Psoas muscle (tissue), 8 donors: ENCODE data around the gene HUS1. TPM values are rescaled to one million over a fixed set of nuclear protein-coding genes. Genes with fewer than 3 reads are reported as not detected.

ENCODE experiments used
- ATAC-seq, 4 donors: fragments of 200-7000 bp; cut with Tn5 transposase; one replicate each; pipeline ENCODE4 v1.9.1; 2020; ENCODE audit warnings: moderate library complexity in 3 of 4, mild to moderate bottlenecking in 2 of 4
- DNase-seq, 2 donors: peaks; one replicate each; pipeline ENCODE4 v3.0.0-alpha.2; 2020
- H3K27ac ChIP-seq: fragments of 200-600 bp; one replicate; pipeline ENCODE4 v1.8.0; 2022
- H3K27me3 ChIP-seq, 3 donors: fragments of 200-600 bp in 1 of 3; one replicate each; pipeline versions ENCODE4 v1.6.1 to v1.8.0; 2013 to 2022; ENCODE audit warnings: low read length in 2 of 3, mild to moderate bottlenecking in 2 of 3, moderate library complexity in 1 of 3; ENCODE audit not compliant: insufficient read depth in 3 of 3
- H3K36me3 ChIP-seq, 2 donors: fragments of 200-600 bp in 1 of 2; one replicate each; pipeline versions ENCODE4 v1.6.1 to v1.8.0; 2013 to 2022; ENCODE audit warnings: low read depth in 1 of 2, mild to moderate bottlenecking in 1 of 2, moderate library complexity in 1 of 2; ENCODE audit not compliant: insufficient read depth in 1 of 2
- H3K4me1 ChIP-seq: fragments of 200-600 bp; one replicate; pipeline ENCODE4 v1.8.0; 2022
- H3K4me3 ChIP-seq: fragments of 200-600 bp; one replicate; pipeline ENCODE4 v1.8.0; 2022; ENCODE audit warnings: mild to moderate bottlenecking
- H3K9me3 ChIP-seq: fragments of 200-600 bp; one replicate; pipeline ENCODE4 v1.8.0; 2022
- CTCF ChIP-seq: fragments of 200-600 bp; IDR thresholded peaks from one replicate; pipeline ENCODE4 v1.8.0; 2022; ENCODE audit warnings: antibody characterized with exemption
- WGBS, 3 donors: extraction: QIAGEN DNeasy Blood & Tissue Kit; methylation state at CpG; one replicate each; pipeline versions ENCODE4 v1.1.6 to v1.1.7; 2013; 5-methylcytosine and 5-hydroxymethylcytosine counted together
- intact Hi-C, 2 donors: fragments of 100-400 bp; cut with DNase I; formaldehyde crosslinking; loops; one replicate each; pipeline versions ENCODE4 v1.11.0 to v1.14.2; 2022
- polyA plus RNA-seq, 3 donors: library from polyadenylated mRNA; stranded (reverse); fragments of 200-250 nt; gene quantifications; one replicate each; pipeline ENCODE4 v1.2.3, GENCODE V29; 2013
- total RNA-seq, 4 donors: library from RNA; stranded (reverse); fragmentation: NEBNext Ultra II Directional in 2 of 4; extraction: Animal tissue kit (Norgen Biotek cat#: 25700) in 2 of 4; gene quantifications; one replicate each; pipeline versions ENCODE4 v1.2.1 to v1.2.4, GENCODE V29; 2021 to 2023
- donor health status: healthy with polysubstance abuse.
- donor health status: DM: no; HTN: no; CAD: no; lungs with moderate emphysema.
- donor health status: Bipolar disorder and iron deficiency.
- donor health status: healthy.
- donor health status: DM: yes; HTN: yes; CAD: no.
- donor health status: DM: no; HTN: no; CAD: no.
- donor health status: DM: no; HTN: no; CAD: no.
- donor health status: DM: yes; HTN: yes; CAD: no.

Gene HUS1
- total and polyA plus RNA-seq, 7 donors, result 17.8 to 30.7 (median 26.6) TPM

GRCh38 chr7:47954231-47954911 lies 25.0 kb downstream of the HUS1 start:
- H3K4me1 ChIP-seq, result no peaks in the 10 kb centered on the region
- WGBS, 3 donors, result 68 to 84% (median 72%) methylated on average over 4 of the region's 4 CpGs
- peak in 2 of 4 donors; percentile 35 to 42 for ATAC-seq
- no peaks in the 10 kb centered on the region for H3K27me3 ChIP-seq
- intact Hi-C loops, result no loop called here
- TF ChIP-seq CTCF, result no peak
- H3K9me3 ChIP-seq, result no peaks in the 10 kb centered on the region
- peaks cover 2 to 45% of the 10 kb centered on the region in 2 donors for H3K36me3 ChIP-seq
- no peak overlapping the region for H3K27ac ChIP-seq
- no peak overlapping the region for H3K4me3 ChIP-seq
- DNase-seq, result no peak

- no peaks in the 10 kb centered on the region for H3K27me3 ChIP-seq
- H3K4me1 ChIP-seq, result no peaks in the 10 kb centered on the region
- 84 to 93% (median 87%) methylated on average over 4 of the region's 4 CpGs for WGBS, 3 donors
- DNase-seq (no peak), ATAC-seq (no peak)
- peaks cover 2 to 45% of the 10 kb centered on the region in 2 donors for H3K36me3 ChIP-seq
- no peak overlapping the region for H3K27ac ChIP-seq
- no peak for TF ChIP-seq CTCF
- H3K9me3 ChIP-seq, result no peaks in the 10 kb centered on the region
- H3K4me3 ChIP-seq, result no peak overlapping the region
- intact Hi-C loops, result no loop called here
Measured at GRCh38 chr7:47953822-47954221, 25.6 kb downstream of the HUS1 start.

DNA sequence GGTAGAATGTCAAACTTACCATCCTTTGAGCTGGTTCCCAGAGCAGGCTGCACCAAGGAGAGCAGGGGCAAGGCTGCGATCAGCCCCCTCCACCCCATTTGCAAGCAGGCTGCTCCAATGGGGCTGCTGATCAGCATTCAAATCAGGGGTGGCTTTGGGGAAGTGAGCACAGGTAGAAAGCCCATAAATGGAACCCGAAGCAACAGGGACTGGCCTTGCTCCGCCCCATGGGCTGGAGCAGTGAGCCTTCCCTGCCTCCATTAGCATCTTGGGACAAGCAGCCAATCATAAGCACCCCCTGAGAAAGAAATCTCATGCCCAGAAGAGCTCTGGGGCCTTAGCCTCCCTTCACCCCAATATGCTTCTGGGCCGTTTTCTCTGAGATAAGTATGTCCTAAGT lies 27.2 kb downstream of the HUS1 start:
- H3K27ac ChIP-seq, result no peak overlapping the region

DNA sequence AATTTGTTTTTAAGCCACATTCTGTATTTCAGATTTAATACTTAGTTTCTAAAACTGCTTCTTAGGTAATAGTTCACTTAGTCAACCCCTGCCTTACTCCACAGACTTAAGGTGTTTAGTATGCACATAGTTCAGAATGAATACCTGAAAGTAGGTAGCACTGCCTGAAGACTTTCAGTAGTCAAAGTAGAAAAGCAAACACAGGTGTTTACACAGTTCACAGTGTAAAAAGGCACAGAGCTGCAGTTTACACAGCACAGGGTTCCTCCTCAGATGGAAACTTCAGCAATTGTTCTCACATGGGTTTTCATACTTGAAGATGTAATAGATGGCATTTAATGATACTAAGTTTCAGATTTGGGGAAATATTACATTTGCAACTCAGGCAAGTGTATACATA lies 28.0 kb downstream of the HUS1 start:
- H3K4me1 ChIP-seq, result no peaks in the 10 kb centered on the region
- ATAC-seq (no peak), DNase-seq (no peak)
- no peaks in the 10 kb centered on the region for H3K9me3 ChIP-seq
- no peak overlapping the region for H3K4me3 ChIP-seq
- intact Hi-C loops, result no loop called here
- no peaks in the 10 kb centered on the region for H3K27me3 ChIP-seq
- peak overlapping the region; percentile 17 for H3K27ac ChIP-seq
- no peak for TF ChIP-seq CTCF
- peaks cover under 1 to 24% of the 10 kb centered on the region in 2 donors for H3K36me3 ChIP-seq

More for the DNA sequence above, 27.2 kb downstream of the HUS1 start:
- TF ChIP-seq CTCF, result no peak
- 85 to 98% (median 92%) methylated on average over 4 of the region's 4 CpGs for WGBS, 3 donors
- no peaks in the 10 kb centered on the region for H3K27me3 ChIP-seq
- ATAC-seq (no peak), DNase-seq (no peak)
- H3K4me3 ChIP-seq, result no peak overlapping the region
- peaks cover 2 to 32% of the 10 kb centered on the region in 2 donors for H3K36me3 ChIP-seq
- intact Hi-C loops, result no loop called here
- no peaks in the 10 kb centered on the region for H3K9me3 ChIP-seq
- no peaks in the 10 kb centered on the region for H3K4me1 ChIP-seq

GRCh38 chr7:47950714-47951113 lies 28.7 kb downstream of the HUS1 start:
- no peak overlapping the region for H3K27ac ChIP-seq
- intact Hi-C loops, result no loop called here
- no peaks in the 10 kb centered on the region for H3K27me3 ChIP-seq
- no peaks in the 10 kb centered on the region for H3K4me1 ChIP-seq
- no peak overlapping the region for H3K4me3 ChIP-seq
- 28 to 43% (median 43%) methylated on average over 11 of the region's 11 CpGs for WGBS, 3 donors
- H3K36me3 ChIP-seq, result peaks cover 0 to 17% of the 10 kb centered on the region in 2 donors
- no peak for TF ChIP-seq CTCF
- ATAC-seq, result peak; percentile 30 to 57 (median 37)
- no peaks in the 10 kb centered on the region for H3K9me3 ChIP-seq
- no peak for DNase-seq
